K562 treated with DMSO at 1 percent for 12 hours (cell line): ENCODE measurements around the gene GNAO1. TPM values are rescaled to one million over a fixed set of nuclear protein-coding genes. Genes with fewer than 3 reads are reported as not detected.

ENCODE experiments used
- total RNA-seq: library from RNA; unstranded; fragments of 300-600 nt; gene quantifications from 2 replicates; pipeline ENCODE4 v1.2.3, GENCODE V29; 2022; ENCODE audit not compliant: insufficient read depth

The GNAO1 gene
- 0.17 and 0.99 TPM in 2 replicates for total RNA-seq

GRCh38 chr16:56191156-56191815 lies at the start of gene GNAO1:
TSS of gene GNAO1 (plus strand) at chr16:56191489. CDS start at chr16:56192236, 747 bp downstream.

Other genes with a start within 250 kb of the GNAO1 start
- gene AMFR, start 234.1 kb downstream of the GNAO1 start, total RNA-seq: 80.8 and 114 TPM in 2 replicates